Activated CD8-positive, alpha-beta T cell treated with anti-CD3 and anti-CD28 coated beads for 36 hours (primary cell): ENCODE data around the gene ADAM10. TPM values are rescaled to one million over a fixed set of nuclear protein-coding genes. Genes with fewer than 3 reads are reported as not detected.
"Not testable (repeated sequence)": the region's sequence is repeated elsewhere in the genome, so short reads cannot be mapped to it uniquely, and the experiment has no call there.

Source experiments
- ATAC-seq: fragments of 200-7000 bp; cut with Tn5 transposase; one replicate; pipeline ENCODE4 v1.10.0; 2021; ENCODE audit warnings: mild to moderate bottlenecking, moderate library complexity
- CTCF ChIA-PET: fragments of 350-600 bp; sonication (Branson Sonifier 250); formaldehyde crosslinking; loops from one replicate; lab custom pipeline; 2021; ENCODE audit warnings: antibody characterized with exemption; lab: Charles Lee
- POLR2A ChIA-PET: fragments of 350-600 bp; sonication (Branson Sonifier 250); formaldehyde crosslinking; loops from one replicate; lab custom pipeline; 2021; ENCODE audit warnings: antibody characterized with exemption; lab: Charles Lee
- DNase-seq: peaks from one replicate; pipeline ENCODE4 v3.0.0-alpha.2; 2020
- H3K27ac Mint-ChIP-seq: one replicate; pipeline ENCODE4 v1.8.0; 2021; ENCODE audit warnings: mild to moderate bottlenecking, mixed read lengths
- H3K27me3 Mint-ChIP-seq: one replicate; pipeline ENCODE4 v1.8.0; 2021; ENCODE audit warnings: mixed read lengths
- H3K36me3 Mint-ChIP-seq: one replicate; pipeline ENCODE4 v1.8.0; 2021; ENCODE audit warnings: low read depth, mixed read lengths
- H3K4me1 Mint-ChIP-seq: one replicate; pipeline ENCODE4 v1.8.0; 2021; ENCODE audit warnings: low read depth, mixed read lengths
- H3K4me3 Mint-ChIP-seq: one replicate; pipeline ENCODE4 v1.8.0; 2021; ENCODE audit warnings: mild to moderate bottlenecking, moderate library complexity, mixed read lengths
- H3K9me3 Mint-ChIP-seq: one replicate; pipeline ENCODE4 v1.8.0; 2021; ENCODE audit warnings: mixed read lengths
- CTCF ChIP-seq: fragments of 200-600 bp; IDR thresholded peaks from one replicate; pipeline ENCODE4 v1.8.0; 2022; ENCODE audit warnings: antibody characterized with exemption, mild to moderate bottlenecking
- intact Hi-C: fragments of 100-400 bp; cut with micrococcal nuclease; formaldehyde crosslinking; loops from one replicate; pipeline ENCODE4 v1.10.0; 2022
- total RNA-seq, 2 experiments: library from RNA; stranded (reverse); gene quantifications; one replicate each; pipeline ENCODE4 v1.2.3, GENCODE V29; 2021

Gene ADAM10
- total RNA-seq, 2 experiments from 2014 or later = 76.4 to 79.4 TPM

GRCh38 chr15:58605931-58606530 is 143.5 kb downstream of the ADAM10 start:
- H3K4me3 Mint-ChIP-seq = no peak overlapping the region
- POLR2A ChIA-PET = interaction anchor here (0.5 to 1.0 kb wide), 2 partner anchors 17 to 285 kb away, joined by 3 read pairs; no protein-coding TSS in a partner anchor
- peaks cover 24% of the 10 kb centered on the region for H3K4me1 Mint-ChIP-seq
- H3K27me3 Mint-ChIP-seq = no peaks in the 10 kb centered on the region
- peaks cover 46% of the 10 kb centered on the region for H3K36me3 Mint-ChIP-seq
- no peaks in the 10 kb centered on the region for H3K9me3 Mint-ChIP-seq
- TF ChIP-seq CTCF = no peak
- ATAC-seq (no peak), DNase-seq (no peak)
- intact Hi-C loops = no loop called here
- no peak overlapping the region for H3K27ac Mint-ChIP-seq
- CTCF ChIA-PET = no interaction called here

- H3K4me3 Mint-ChIP-seq = no peak overlapping the region
- no peaks in the 10 kb centered on the region for H3K9me3 Mint-ChIP-seq
- ChIA-PET CTCF (interaction anchor here (0.6 to 0.7 kb wide), 2 partner anchors 345 to 376 kb away, joined by 3 read pairs; no protein-coding TSS in a partner anchor), POLR2A (no interaction called here)
- TF ChIP-seq CTCF = no peak
- intact Hi-C loops = no loop called here
- ATAC-seq (no peak), DNase-seq (no peak)
- H3K27me3 Mint-ChIP-seq = no peaks in the 10 kb centered on the region
- H3K4me1 Mint-ChIP-seq = peaks cover 24% of the 10 kb centered on the region
- peaks cover 36% of the 10 kb centered on the region for H3K36me3 Mint-ChIP-seq
- no peak overlapping the region for H3K27ac Mint-ChIP-seq
Measured at GRCh38 chr15:58604455-58604923, 145.0 kb downstream of the ADAM10 start.

- CTCF ChIA-PET, intact Hi-C loops, POLR2A ChIA-PET, DNase-seq, H3K9me3 Mint-ChIP-seq, H3K27ac Mint-ChIP-seq, H3K27me3 Mint-ChIP-seq, H3K4me3 Mint-ChIP-seq, ATAC-seq: not testable (repeated sequence)
- Mint-ChIP-seq H3K36me3 (peaks cover 31% of the 10 kb centered on the region), H3K4me1 (peaks cover 20% of the 10 kb centered on the region)
Measured at GRCh38 chr15:58603927-58604326, 145.6 kb downstream of the ADAM10 start.

- intact Hi-C loops = no loop called here
- no peaks in the 10 kb centered on the region for H3K27me3 Mint-ChIP-seq
- no peaks in the 10 kb centered on the region for H3K9me3 Mint-ChIP-seq
- no peak for DNase-seq
- H3K36me3 Mint-ChIP-seq = peaks cover 26% of the 10 kb centered on the region
- no peak overlapping the region for H3K4me3 Mint-ChIP-seq
- ChIA-PET POLR2A (no interaction called here), CTCF (no interaction called here)
- H3K4me1 Mint-ChIP-seq = peaks cover 11% of the 10 kb centered on the region
- ATAC-seq = no peak
- H3K27ac Mint-ChIP-seq = no peak overlapping the region
- TF ChIP-seq CTCF = no peak
Measured at GRCh38 chr15:58602823-58603222, 146.7 kb downstream of the ADAM10 start.

GRCh38 chr15:58598829-58599210 is 150.7 kb downstream of the ADAM10 start:
- no peak overlapping the region for H3K27ac Mint-ChIP-seq
- H3K4me3 Mint-ChIP-seq = no peak overlapping the region
- H3K9me3 Mint-ChIP-seq = no peaks in the 10 kb centered on the region
- no peaks in the 10 kb centered on the region for H3K27me3 Mint-ChIP-seq
- intact Hi-C loops = no loop called here
- H3K36me3 Mint-ChIP-seq = peaks cover 26% of the 10 kb centered on the region
- ChIA-PET POLR2A (no interaction called here), CTCF (interaction anchor here (0.7 kb wide), 1 partner anchor 9 kb away, joined by 4 read pairs; no protein-coding TSS in a partner anchor)
- ATAC-seq = no peak
- peaks cover 14% of the 10 kb centered on the region for H3K4me1 Mint-ChIP-seq
- DNase-seq = no peak
- TF ChIP-seq CTCF = no peak
